SH-SY5Y (cell line): ENCODE data around the gene ZBTB16.

Experiments
- GATA2 ChIP-seq: IDR thresholded peaks from 2 replicates; pipeline ENCODE4 v1.6.1; 2011; ENCODE audit warnings: mild to moderate bottlenecking, low read depth, low read length
- GATA3 ChIP-seq: IDR thresholded peaks from 2 replicates; pipeline ENCODE4 v1.6.1; 2011; ENCODE audit warnings: low read depth, mild to moderate bottlenecking, low read length, moderate library complexity

DNA sequence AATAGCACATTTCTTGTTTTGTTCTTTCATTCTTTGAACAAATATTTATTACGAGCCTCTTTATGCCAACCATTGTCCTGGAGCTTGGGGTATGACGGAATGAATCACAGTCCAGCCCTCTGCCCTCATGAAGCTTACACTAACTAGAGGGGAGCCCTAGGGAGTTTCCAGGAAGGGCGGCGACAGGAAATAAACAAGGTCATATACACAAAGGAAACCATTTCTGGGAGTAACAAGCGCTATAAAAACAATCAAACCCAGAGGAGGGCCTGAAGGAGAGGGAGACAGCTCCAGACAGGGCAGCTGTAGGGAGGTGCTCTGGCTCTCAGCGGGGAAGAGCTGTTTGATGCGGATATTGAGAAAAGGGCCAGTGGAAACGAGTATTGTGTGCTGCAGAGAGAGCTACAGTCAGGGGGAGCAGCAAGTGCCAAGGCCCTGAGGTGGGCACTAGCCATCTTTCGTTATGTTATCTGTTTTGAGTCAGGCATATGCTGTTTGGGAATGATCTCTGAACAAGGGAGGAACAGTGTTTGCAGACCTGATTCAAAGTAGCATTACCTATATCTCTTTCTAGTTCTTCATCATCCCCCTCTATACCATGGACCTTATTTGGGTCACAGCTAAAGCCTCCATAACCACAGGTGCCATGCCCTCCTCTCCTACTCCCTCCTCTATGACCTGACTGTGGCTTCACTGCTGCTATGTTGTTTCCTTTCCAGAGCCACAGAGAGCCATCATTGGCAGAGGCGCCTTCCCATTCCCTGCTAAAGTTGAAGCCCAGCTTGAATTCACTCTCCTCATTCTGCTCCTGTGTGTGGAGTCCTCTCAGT is 15.3 kb upstream of the ZBTB16 start:
- no peak for TF ChIP-seq GATA2
- no peak for TF ChIP-seq GATA3
